Vagina (tissue), 2 donors: Measurements from ENCODE around the gene TMCO1. TPM values are rescaled to one million over a fixed set of nuclear protein-coding genes. Genes with fewer than 3 reads are reported as not detected.
"Not testable (repeated sequence)": the region's sequence is repeated elsewhere in the genome, so short reads cannot be mapped to it uniquely, and the experiment has no call there.

Source experiments
- DNase-seq, 2 donors: peaks; one replicate each; pipeline ENCODE4 v3.0.0-alpha.2; 2017; ENCODE audit errors: extremely low spot score in 2 of 2
- H3K27ac ChIP-seq: fragments of 200-600 bp; sonication (generic); one replicate; pipeline ENCODE4 v1.5.1; 2019
- H3K27me3 ChIP-seq: fragments of 200-600 bp; sonication (generic); one replicate; pipeline ENCODE4 v1.5.1; 2019
- H3K36me3 ChIP-seq, 2 donors: fragments of 200-600 bp; sonication (generic); one replicate each; pipeline ENCODE4 v1.5.1; 2017 to 2019
- H3K4me1 ChIP-seq: fragments of 200-600 bp; sonication (generic); one replicate; pipeline ENCODE4 v1.5.1; 2019
- H3K4me3 ChIP-seq, 2 donors: fragments of 200-600 bp; sonication (generic); 1 replicate in 1 of 2; 2 replicates in 1 of 2; pipeline ENCODE4 v1.5.1; 2016 to 2019
- H3K9me3 ChIP-seq: fragments of 200-600 bp; sonication (generic); one replicate; pipeline ENCODE4 v1.5.1; 2019
- CTCF ChIP-seq, 3 experiments: fragments of 450-650 bp in 2 of 3; fragments of 200-600 bp in 1 of 3; sonication (generic) in 1 of 3; IDR thresholded peaks; one replicate each; pipeline ENCODE4 v1.5.1; 2017 to 2019; ENCODE audit warnings: antibody characterized with exemption in 3 of 3, mild to moderate bottlenecking in 2 of 3, moderate library complexity in 2 of 3
- POLR2A ChIP-seq, 2 donors: fragments of 450-650 bp; IDR thresholded peaks; one replicate each; pipeline ENCODE4 v1.6.1; 2017; ENCODE audit warnings: antibody characterized with exemption in 2 of 2, mild to moderate bottlenecking in 2 of 2, moderate library complexity in 2 of 2
- POLR2AphosphoS5 ChIP-seq, 2 donors: sonication (generic); formaldehyde crosslinking; IDR thresholded peaks; one replicate each; pipeline ENCODE4 v1.9.0; 2017; ENCODE audit warnings: antibody characterized with exemption in 2 of 2, mild to moderate bottlenecking in 2 of 2, low read depth in 1 of 2; ENCODE audit not compliant: insufficient read depth in 1 of 2
- intact Hi-C: fragments of 100-400 bp; cut with DNase I; formaldehyde crosslinking; loops from one replicate; pipeline ENCODE4 v1.15.1; 2023
- total RNA-seq: library from RNA; depleted of rRNA; stranded (reverse); fragments of >200 nt; gene quantifications from one replicate; pipeline ENCODE4 v1.2.3, GENCODE V29; 2016

The TMCO1 gene
- total RNA-seq, 1 donor from 2014 or later: 33.1 TPM

GRCh38 chr1:165747632-165748447 is 20.8 kb downstream of the TMCO1 start:
- Histone ChIP-seq H3K4me3 (no peak overlapping the region), H3K27me3 (no peaks in the 10 kb centered on the region), H3K27ac (no peak overlapping the region), H3K9me3 (no peaks in the 10 kb centered on the region), H3K36me3 (peaks cover 0 to 35% of the 10 kb centered on the region in 2 donors), H3K4me1 (no peaks in the 10 kb centered on the region)
- TF ChIP-seq POLR2AphosphoS5 (IDR thresholded peaks at IDR 0.05; ENCODE audit: insufficient read depth in 1 of 2, low read depth in 1 of 2) (no peak), CTCF (IDR thresholded peaks at IDR 0.05) (no peak), POLR2A (IDR thresholded peaks at IDR 0.05) (no peak)
- DNase-seq: no peak
- intact Hi-C loops: no loop called here

DNA sequence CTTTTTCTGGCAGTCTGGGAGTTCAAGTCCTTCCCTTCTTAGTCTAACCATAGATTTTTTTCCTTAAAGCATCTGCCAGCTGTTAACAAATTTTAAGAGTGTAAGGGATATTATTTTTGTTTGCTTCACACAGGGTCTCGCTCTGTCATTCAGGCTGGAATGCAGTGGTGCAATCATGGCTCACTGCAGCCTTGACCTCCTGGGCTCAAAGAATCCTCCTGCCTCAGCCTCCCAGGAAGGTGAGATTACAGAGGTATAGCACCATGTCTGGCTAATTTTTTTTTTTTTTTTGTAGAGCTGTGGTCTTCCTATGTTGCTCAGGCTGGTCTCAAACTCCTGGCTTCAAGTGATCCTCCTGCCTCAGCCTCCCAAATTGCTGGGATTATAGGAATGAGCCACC is 23.8 kb downstream of the TMCO1 start:
- intact Hi-C loops, H3K4me1 ChIP-seq, H3K9me3 ChIP-seq, H3K4me3 ChIP-seq, DNase-seq, H3K27ac ChIP-seq, H3K27me3 ChIP-seq: not testable (repeated sequence)
- H3K36me3 ChIP-seq: peaks cover 0 to 46% of the 10 kb centered on the region in 2 donors

- intact Hi-C loops: no loop called here
- Histone ChIP-seq H3K4me1 (no peaks in the 10 kb centered on the region), H3K36me3 (peaks cover 0 to 47% of the 10 kb centered on the region in 2 donors)
These were observed 26.5 kb downstream of the TMCO1 start for GRCh38 chr1:165742194-165742593.

DNA sequence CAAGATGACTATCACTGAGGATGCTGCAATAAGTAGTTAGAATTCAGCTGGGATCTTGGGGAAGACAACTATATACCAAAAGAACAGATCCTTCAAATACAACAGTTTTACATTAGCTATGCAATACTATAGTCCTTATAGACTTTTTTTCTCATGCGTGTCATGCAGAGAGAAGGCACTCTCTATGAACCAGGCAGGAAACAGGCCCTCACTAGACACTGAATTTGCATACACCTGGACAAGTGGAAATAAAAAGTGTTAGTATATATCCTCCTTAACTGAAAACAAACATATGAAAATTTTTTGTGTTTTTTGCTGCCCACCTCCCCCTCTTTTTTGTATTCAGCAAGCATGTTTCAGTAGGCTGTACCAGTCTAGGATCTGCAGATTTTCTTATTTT is 29.9 kb downstream of the TMCO1 start:
- Histone ChIP-seq H3K9me3 (no peaks in the 10 kb centered on the region), H3K27ac (no peak overlapping the region), H3K4me1 (no peaks in the 10 kb centered on the region), H3K4me3 (no peak overlapping the region), H3K36me3 (peaks cover 0 to 55% of the 10 kb centered on the region in 2 donors), H3K27me3 (no peaks in the 10 kb centered on the region)
- no peak for DNase-seq
- no peak for TF ChIP-seq POLR2A (IDR thresholded peaks at IDR 0.05)
- no peak for TF ChIP-seq POLR2AphosphoS5 (IDR thresholded peaks at IDR 0.05; ENCODE audit: insufficient read depth in 1 of 2, low read depth in 1 of 2)
- no peak for TF ChIP-seq CTCF (IDR thresholded peaks at IDR 0.05)
- intact Hi-C loops: no loop called here

More at GRCh38 chr1:165742194-165742593, 26.5 kb downstream of the TMCO1 start:
- no peak for DNase-seq
- H3K4me3 ChIP-seq: no peak overlapping the region
- H3K27me3 ChIP-seq: no peaks in the 10 kb centered on the region
- TF ChIP-seq POLR2AphosphoS5 (IDR thresholded peaks at IDR 0.05; ENCODE audit: insufficient read depth in 1 of 2, low read depth in 1 of 2) (no peak), CTCF (IDR thresholded peaks at IDR 0.05) (no peak), POLR2A (IDR thresholded peaks at IDR 0.05) (no peak)
- no peaks in the 10 kb centered on the region for H3K9me3 ChIP-seq
- H3K27ac ChIP-seq: no peak overlapping the region

GRCh38 chr1:165737196-165737595 is 31.5 kb downstream of the TMCO1 start:
- no peaks in the 10 kb centered on the region for H3K27me3 ChIP-seq
- no peak for DNase-seq
- no peak for TF ChIP-seq POLR2A (IDR thresholded peaks at IDR 0.05)
- no peak for TF ChIP-seq CTCF (IDR thresholded peaks at IDR 0.05)
- no peak for TF ChIP-seq POLR2AphosphoS5 (IDR thresholded peaks at IDR 0.05; ENCODE audit: insufficient read depth in 1 of 2, low read depth in 1 of 2)
- intact Hi-C loops: no loop called here
- H3K36me3 ChIP-seq: peaks cover 0 to 47% of the 10 kb centered on the region in 2 donors
- H3K9me3 ChIP-seq: no peaks in the 10 kb centered on the region
- H3K27ac ChIP-seq: no peak overlapping the region
- no peaks in the 10 kb centered on the region for H3K4me1 ChIP-seq
- no peak overlapping the region for H3K4me3 ChIP-seq
